PC-9 (cell line): ENCODE measurements around the gene MTNR1A. TPM values are rescaled to one million over a fixed set of nuclear protein-coding genes. Genes with fewer than 3 reads are reported as not detected.

Experiments
- BruUV-seq: library from RNA; stranded (reverse); fragments of 400-500 nt; replicated peaks from 2 replicates; lab custom pipeline; 2021; lab: Mats Ljungman, UMichigan
- CTCF ChIA-PET: fragments of 300-600 bp; sonication (Branson Sonifier 250); formaldehyde crosslinking; loops from one replicate; lab custom pipeline; 2022; ENCODE audit warnings: antibody characterized with exemption; lab: Charles Lee
- POLR2A ChIA-PET: fragments of 300-600 bp; sonication (Branson Sonifier 250); formaldehyde crosslinking; loops from one replicate; lab custom pipeline; 2022; ENCODE audit warnings: antibody characterized with exemption; ENCODE audit not compliant: unreplicated experiment; lab: Charles Lee
- DNase-seq, 2 experiments: peaks; one replicate each; pipeline versions ENCODE4 v3.0.0 to v3.0.0-alpha.2; 2015 to 2022; ENCODE audit warnings: mixed read lengths in 1 of 2
- H2AFZ ChIP-seq: fragments of 200-600 bp; sonication (generic); 2 replicates; pipeline ENCODE4 v1.8.1; 2017; ENCODE audit warnings: antibody characterized with exemption
- H3F3A ChIP-seq: fragments of 200-600 bp; sonication (generic); 2 replicates; pipeline ENCODE4 v1.8.1; 2017; ENCODE audit warnings: antibody characterized with exemption, mild to moderate bottlenecking, low read depth; ENCODE audit not compliant: insufficient read depth
- H3K27ac ChIP-seq: fragments of 200-600 bp; sonication (generic); 2 replicates; pipeline ENCODE4 v1.6.1; 2016; ENCODE audit warnings: mixed run types
- H3K27me3 ChIP-seq: fragments of 200-600 bp; sonication (generic); 2 replicates; pipeline ENCODE4 v1.6.1; 2016; ENCODE audit warnings: low read depth, mixed run types; ENCODE audit not compliant: insufficient read depth
- H3K36me3 ChIP-seq: fragments of 200-600 bp; sonication (generic); 2 replicates; pipeline ENCODE4 v1.6.1; 2016; ENCODE audit warnings: low read depth, mixed run types
- H3K4me1 ChIP-seq: fragments of 200-600 bp; sonication (generic); replicated peaks from 2 replicates; pipeline ENCODE4 v1.6.1; 2016; ENCODE audit warnings: mixed run types; ENCODE audit not compliant: insufficient read depth
- H3K4me2 ChIP-seq: fragments of 200-600 bp; sonication (generic); 2 replicates; pipeline ENCODE4 v1.6.1; 2017; ENCODE audit warnings: mixed run types
- H3K4me3 ChIP-seq: fragments of 200-600 bp; sonication (generic); 2 replicates; pipeline ENCODE4 v1.6.1; 2016; ENCODE audit warnings: mixed run types
- H3K79me2 ChIP-seq: fragments of 200-600 bp; sonication (generic); 2 replicates; pipeline ENCODE4 v1.6.1; 2017; ENCODE audit warnings: low read depth, mixed run types
- H3K9me2 ChIP-seq: fragments of 200-600 bp; sonication (generic); 2 replicates; pipeline ENCODE4 v1.8.1; 2017; ENCODE audit warnings: mild to moderate bottlenecking; ENCODE audit not compliant: insufficient read depth
- H3K9me3 ChIP-seq: fragments of 200-600 bp; sonication (generic); 2 replicates; pipeline ENCODE4 v1.8.1; 2016; ENCODE audit warnings: low read depth; ENCODE audit not compliant: insufficient read depth
- H4K20me1 ChIP-seq: fragments of 200-600 bp; sonication (generic); 2 replicates; pipeline ENCODE4 v1.8.1; 2017; ENCODE audit not compliant: insufficient read depth
- CTCF ChIP-seq: fragments of 200-600 bp; sonication (generic); conservative IDR thresholded peaks from 2 replicates; pipeline ENCODE4 v1.6.1; 2017; ENCODE audit warnings: mixed run types, antibody characterized with exemption, mild to moderate bottlenecking, moderate library complexity
- EZH2 ChIP-seq: fragments of 200-600 bp; sonication (generic); IDR thresholded peaks from 2 replicates; pipeline ENCODE4 v1.8.0; 2017; ENCODE audit warnings: antibody characterized with exemption, low read depth
- intact Hi-C: fragments of 100-400 bp; cut with micrococcal nuclease; formaldehyde crosslinking; loops from one replicate; pipeline ENCODE4 v1.10.0; 2022; ENCODE audit not compliant: unreplicated experiment
- total RNA-seq: library from RNA; stranded (reverse); gene quantifications from 2 replicates; pipeline ENCODE4 v1.2.3, GENCODE V29; 2021

Gene MTNR1A
- total RNA-seq, 1 experiment from 2014 or later, result not detected

GRCh38 chr4:186541801-186542200 is 13.6 kb downstream of the MTNR1A start:
- H3K27me3 ChIP-seq, result no peaks in the 10 kb centered on the region
- no peak for DNase-seq
- no peak overlapping the region for H3K4me2 ChIP-seq
- H3K27ac ChIP-seq, result no peak overlapping the region
- TF ChIP-seq EZH2 (no peak), CTCF (no peak)
- no peak overlapping the region for H3K4me3 ChIP-seq
- ChIA-PET POLR2A (no interaction called here), CTCF (no interaction called here)
- no peaks in the 10 kb centered on the region for H4K20me1 ChIP-seq
- no peaks in the 10 kb centered on the region for H3K79me2 ChIP-seq
- no peaks in the 10 kb centered on the region for H3K9me2 ChIP-seq
- H3K9me3 ChIP-seq, result no peaks in the 10 kb centered on the region
- BruUV-seq, result no TSS peak
- no peak overlapping the region for H2AFZ ChIP-seq
- H3K36me3 ChIP-seq, result no peaks in the 10 kb centered on the region
- no peaks in the 10 kb centered on the region for H3K4me1 ChIP-seq
- H3F3A ChIP-seq, result no peaks in the 10 kb centered on the region
- intact Hi-C loops, result no loop called here

- ChIA-PET POLR2A (no interaction called here), CTCF (no interaction called here)
- H3K9me2 ChIP-seq, result no peaks in the 10 kb centered on the region
- H3K4me2 ChIP-seq, result no peak overlapping the region
- no peak for DNase-seq
- intact Hi-C loops, result no loop called here
- H3K27ac ChIP-seq, result no peak overlapping the region
- H3K9me3 ChIP-seq, result no peaks in the 10 kb centered on the region
- no peaks in the 10 kb centered on the region for H3K36me3 ChIP-seq
- no peaks in the 10 kb centered on the region for H4K20me1 ChIP-seq
- no peaks in the 10 kb centered on the region for H3K27me3 ChIP-seq
- H3K4me3 ChIP-seq, result no peak overlapping the region
- H3K4me1 ChIP-seq, result no peaks in the 10 kb centered on the region
- no peaks in the 10 kb centered on the region for H3K79me2 ChIP-seq
- no peak overlapping the region for H2AFZ ChIP-seq
- no peaks in the 10 kb centered on the region for H3F3A ChIP-seq
- TF ChIP-seq EZH2, result no peak
- TF ChIP-seq CTCF, result no peak
- no TSS peak for BruUV-seq
Measured at GRCh38 chr4:186537843-186538521, 17.4 kb downstream of the MTNR1A start.

- H2AFZ ChIP-seq, result no peak overlapping the region
- BruUV-seq, result no TSS peak
- H3K4me1 ChIP-seq, result no peaks in the 10 kb centered on the region
Measured at GRCh38 chr4:186536285-186536684, 19.1 kb downstream of the MTNR1A start.

More at GRCh38 chr4:186536285-186536684, 19.1 kb downstream of the MTNR1A start:
- CTCF ChIA-PET, result no interaction called here
- no peaks in the 10 kb centered on the region for H3F3A ChIP-seq
- no peaks in the 10 kb centered on the region for H3K36me3 ChIP-seq
- no peak for TF ChIP-seq CTCF
- TF ChIP-seq EZH2, result no peak
- no peaks in the 10 kb centered on the region for H3K9me3 ChIP-seq
- intact Hi-C loops, result no loop called here
- H3K27me3 ChIP-seq, result no peaks in the 10 kb centered on the region
- no peaks in the 10 kb centered on the region for H3K79me2 ChIP-seq
- no peak overlapping the region for H3K27ac ChIP-seq
- no peak overlapping the region for H3K4me3 ChIP-seq
- DNase-seq, result no peak
- H3K4me2 ChIP-seq, result no peak overlapping the region
- no peaks in the 10 kb centered on the region for H4K20me1 ChIP-seq
- POLR2A ChIA-PET, result no interaction called here
- H3K9me2 ChIP-seq, result no peaks in the 10 kb centered on the region
